CD4-positive, alpha-beta T cell treated with Interferon gamma for 1 hour (primary cell): ENCODE results near the gene RBBP8NL.

Experiments used
- DNase-seq: peaks from one replicate; pipeline ENCODE4 v3.0.0-alpha.2; 2020

The RBBP8NL gene

GRCh38 chr20:62419759-62420158, 7.6 kb downstream of the RBBP8NL start:
- DNase-seq: no peak

GRCh38 chr20:62418709-62419487, 8.4 kb downstream of the RBBP8NL start:
- no peak for DNase-seq

DNA sequence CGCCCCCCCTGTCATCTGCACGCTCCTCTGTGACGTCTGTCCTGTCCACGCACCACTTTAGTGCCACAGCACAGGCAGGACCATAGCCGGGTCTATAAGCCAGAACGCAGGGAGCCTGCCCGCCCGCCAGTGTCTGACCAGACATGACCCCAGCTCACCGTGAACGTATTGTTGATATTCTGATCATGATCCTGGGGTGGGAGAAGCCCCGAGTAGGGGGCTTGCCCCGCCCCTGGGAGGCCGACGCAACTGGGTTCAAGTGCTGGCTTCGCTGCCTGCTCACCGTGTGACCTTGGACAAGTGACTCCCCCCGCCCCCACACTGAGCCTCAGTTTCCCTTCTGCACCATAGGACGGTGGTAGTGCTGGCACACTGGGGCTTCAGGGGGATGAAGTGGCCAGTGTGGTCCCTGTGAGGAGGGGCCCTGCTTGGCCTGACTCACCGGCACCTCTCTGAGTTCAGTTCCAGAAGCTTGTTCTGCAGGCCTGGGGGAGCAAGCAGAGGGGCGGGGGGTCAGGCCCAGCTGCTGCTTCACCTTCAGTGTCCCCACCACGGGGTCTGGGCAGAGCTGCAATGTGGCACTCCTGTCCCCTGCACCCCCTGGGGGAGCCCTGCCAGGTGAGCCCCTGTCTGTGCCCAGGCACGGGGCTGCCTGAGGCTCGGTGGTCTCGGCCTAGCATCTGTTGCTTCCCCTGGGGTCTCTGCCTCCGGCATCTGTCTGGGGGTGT, 9.2 kb downstream of the RBBP8NL start:
- DNase-seq: no peak

DNA sequence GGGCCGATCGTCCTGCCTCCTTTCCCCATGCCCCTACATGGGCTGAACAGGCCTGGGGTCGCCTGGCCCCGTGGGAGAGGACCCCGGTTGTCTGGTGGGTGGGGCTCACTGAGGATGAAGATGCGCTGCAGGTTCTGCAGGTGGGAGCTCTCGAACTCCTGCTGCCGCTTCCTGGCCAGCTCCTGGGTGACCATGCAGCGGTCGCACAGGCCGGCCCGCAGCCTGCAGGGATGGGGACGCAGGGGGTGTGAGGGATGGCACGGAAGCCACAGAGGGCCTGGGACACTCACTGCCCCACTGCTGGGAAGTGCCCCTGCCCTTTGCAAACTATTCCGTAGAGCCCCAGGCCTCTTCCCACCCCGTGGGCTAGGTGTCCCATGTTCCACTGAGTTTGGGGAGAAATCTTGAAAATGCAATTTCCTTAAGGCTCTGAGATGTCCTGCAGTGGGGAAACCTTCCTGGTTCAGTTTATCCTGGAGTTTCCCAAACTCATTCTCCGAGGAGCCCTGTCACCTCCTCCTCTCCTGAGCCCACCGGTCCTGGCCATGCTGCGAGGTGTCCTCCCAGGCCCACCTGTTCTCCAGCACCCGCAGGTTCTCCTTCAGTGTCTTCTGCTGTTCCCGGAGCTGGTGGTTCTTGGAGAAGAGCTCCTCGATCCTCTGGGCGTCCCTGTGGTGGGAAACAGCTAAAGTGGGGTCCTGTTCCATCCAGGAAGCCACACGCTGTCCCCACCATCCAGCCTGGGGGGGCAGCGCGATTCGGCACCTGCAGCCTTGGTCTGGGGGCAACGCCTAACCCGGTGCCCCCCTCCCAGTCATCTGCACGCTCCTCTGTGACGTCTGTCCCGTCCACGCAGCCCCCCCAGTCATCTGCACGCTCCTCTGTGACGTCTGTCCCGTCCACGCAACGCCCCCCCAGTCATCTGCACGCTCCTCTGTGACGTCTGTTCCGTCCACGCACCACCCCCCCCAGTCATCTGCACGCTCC, 10.4 kb downstream of the RBBP8NL start:
- no peak for DNase-seq

DNA sequence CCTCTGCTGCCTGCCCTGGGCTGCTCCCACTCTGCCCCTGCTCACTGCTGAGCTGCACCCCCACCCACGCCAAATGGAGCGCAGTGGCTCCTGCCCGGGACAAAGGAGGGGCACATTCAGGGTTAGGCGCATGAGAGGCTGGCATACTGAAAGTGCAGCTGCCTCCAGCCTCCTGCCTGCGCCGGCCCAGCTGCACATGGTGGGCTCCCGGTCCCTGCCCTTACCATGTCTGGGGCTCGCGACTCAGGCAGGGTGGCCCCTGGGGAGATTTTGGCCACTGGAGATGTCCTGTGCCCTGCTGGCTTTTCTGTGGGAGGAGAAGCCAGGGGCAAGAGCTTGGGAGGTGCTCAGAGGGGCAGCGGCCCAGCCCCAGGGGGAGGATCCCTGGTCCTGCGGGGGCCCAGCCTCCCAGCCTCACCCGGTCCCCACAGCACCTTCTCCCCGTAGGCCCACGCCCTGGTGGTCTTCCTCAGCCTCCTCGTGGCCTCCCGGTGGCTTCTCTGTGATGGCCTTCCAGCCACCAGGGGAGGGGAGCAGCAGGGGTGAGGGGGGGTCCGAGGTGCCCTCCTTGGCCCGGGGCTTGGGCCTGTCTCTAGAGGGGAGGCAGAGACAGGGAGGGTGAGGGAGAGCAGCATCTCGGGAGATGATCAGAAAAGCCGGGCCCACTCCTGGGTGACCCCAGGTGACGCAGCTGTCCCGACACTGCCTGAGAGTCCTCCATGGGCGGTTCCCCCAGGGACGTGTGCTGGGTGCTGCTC, 11.8 kb downstream of the RBBP8NL start:
- no peak for DNase-seq

DNA sequence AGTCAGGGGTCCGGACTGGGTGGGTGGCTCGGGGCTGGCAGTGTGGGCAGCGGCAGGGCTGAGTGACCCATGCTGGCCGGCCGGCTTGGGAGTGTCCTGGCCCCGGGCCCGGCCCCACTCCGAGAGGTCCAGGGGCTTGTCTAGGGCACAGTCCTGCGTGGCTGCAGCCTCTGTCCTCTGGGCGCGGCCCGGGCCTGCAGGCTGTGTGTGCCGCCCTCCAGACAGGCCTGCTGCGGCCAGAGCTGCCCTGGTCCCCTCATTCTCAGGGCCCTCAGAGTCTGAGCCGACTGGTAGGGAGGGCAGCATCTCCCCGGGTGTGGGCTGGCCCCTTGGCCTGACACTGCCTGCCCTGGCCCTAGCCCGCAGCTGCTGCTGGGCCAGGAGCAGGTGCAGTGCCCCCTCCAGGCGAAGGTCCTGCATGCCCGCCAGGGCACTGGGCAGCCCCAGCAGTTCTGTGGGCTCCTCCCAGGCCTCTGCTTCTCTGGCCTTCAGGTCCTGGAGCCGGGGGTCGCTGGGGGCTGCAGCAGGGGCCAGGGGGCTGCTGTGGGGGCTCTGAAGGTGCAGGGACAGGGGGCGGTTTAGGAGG, 13.3 kb downstream of the RBBP8NL start:
- no peak for DNase-seq

DNA sequence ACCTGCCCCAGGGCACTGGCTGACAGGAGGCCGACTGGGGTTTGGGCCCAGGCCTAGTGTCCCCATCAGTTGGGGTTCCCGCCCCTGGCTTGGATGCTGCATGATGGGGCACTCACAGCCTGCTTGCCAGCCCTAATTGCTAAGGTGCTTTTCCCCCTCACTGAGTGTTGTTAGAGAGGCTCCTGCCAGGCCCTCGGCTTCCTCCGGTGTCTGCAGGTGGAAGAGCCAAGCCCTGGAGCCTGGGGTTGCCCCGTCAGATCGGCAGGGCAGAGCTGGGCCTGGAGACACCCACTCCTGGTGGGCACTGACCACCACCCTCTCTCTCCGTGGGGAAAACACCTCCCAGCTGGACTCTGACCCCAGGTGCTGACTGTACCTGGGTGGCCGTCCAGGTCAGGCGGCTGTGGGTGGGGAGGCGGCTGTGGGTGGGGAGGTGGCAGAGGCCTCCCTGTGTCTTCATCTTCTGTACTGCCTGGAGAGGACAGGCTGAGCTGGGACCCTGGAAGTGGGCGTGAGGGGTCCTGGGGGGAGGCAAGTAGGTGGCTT, 14.2 kb downstream of the RBBP8NL start:
- no peak for DNase-seq

DNA sequence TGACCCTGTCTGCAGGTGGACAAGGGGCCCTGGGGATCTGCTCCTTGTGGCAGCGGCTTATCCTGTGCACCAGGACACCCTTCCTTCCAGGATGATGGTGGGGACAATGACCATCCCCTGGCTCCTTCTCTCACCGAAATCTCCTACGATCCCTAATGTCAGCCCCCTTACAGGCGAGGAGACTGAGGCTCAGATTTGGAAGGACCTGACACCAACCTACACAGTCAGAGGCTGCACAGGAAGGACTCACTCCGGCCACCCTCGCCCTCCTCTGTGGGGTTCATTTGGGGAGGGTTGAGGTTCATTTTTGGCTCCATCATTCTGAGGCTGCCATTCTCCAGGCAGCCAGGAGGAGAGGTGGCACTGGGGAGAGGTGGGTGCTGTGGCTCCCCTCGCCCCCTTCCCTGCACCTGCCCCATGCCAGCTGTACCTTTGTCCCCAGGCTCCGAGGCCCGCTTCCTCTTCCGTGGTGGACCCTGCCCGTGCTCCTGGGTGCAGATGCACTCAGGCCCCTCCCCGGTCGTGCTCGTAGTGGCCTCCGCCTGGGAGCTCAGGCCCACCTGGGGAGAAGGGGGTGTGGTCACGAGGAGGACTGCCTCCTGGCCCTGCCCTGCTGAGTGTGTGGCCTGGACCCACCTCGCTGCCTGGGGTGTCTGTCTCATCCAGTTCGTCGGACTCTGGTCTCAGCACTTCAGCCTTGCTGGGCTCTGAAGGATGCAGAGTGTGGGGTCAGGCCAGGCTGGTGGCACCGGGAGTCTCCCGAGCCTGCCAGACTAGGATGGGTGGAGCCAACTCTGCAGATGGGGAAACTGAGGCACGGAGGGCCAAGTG, 14.9 kb downstream of the RBBP8NL start:
- DNase-seq: no peak

GRCh38 chr20:62411479-62412193, 15.7 kb downstream of the RBBP8NL start:
- DNase-seq: no peak

DNA sequence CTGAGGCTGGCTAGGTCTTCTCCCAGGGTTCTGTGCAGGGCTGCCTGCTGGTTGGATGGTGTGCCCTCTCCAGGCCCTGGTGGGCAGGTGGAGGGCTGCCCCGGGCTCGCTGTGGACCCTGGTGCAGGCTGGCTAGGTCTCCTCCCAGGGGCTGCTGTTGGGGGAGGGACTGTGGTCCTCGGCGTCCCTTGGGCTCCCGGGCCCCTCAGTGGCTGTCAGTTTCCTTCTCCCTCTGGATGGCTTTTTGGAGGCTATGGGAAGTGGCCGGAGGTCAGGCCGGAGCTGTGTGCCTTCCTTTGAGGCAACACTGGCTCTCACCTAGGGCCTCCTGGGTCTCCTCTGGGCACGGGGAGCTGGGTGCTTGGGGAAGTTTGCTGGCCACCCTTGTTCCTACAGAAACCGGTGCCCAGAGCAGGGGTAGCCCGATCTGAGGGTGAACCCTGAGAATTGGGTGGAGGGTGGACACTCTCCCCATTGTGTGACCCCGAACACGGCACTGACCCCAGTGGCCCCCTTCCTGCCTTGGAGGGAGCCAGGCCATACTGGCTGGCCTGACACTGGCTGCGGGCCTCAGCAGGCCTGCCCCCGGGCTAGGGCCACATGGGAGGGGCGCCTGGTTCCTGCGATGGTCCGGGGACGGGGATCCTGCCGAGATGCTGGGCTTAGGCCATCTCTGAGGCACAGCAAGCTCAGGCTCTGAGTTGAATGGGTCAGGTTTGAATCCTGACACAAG, 16.4 kb downstream of the RBBP8NL start:
- DNase-seq: no peak

GRCh38 chr20:62409931-62410745, 17.2 kb downstream of the RBBP8NL start:
- peak; percentile 25 for DNase-seq

- no peak for DNase-seq
Observed at GRCh38 chr20:62409086-62409853, 18.1 kb downstream of the RBBP8NL start.

- no peak for DNase-seq
Observed at GRCh38 chr20:62408640-62409039, 18.7 kb downstream of the RBBP8NL start.

GRCh38 chr20:62408055-62408454, 19.3 kb downstream of the RBBP8NL start:
- no peak for DNase-seq

GRCh38 chr20:62407221-62407992, 19.9 kb downstream of the RBBP8NL start, which contains the start of gene CABLES2:
CABLES2 (minus strand) TSS chr20:62407285; CDS start chr20:62407276, 9 bp downstream.
- peak; percentile 92 for DNase-seq

GRCh38 chr20:62406635-62407176, 20.6 kb downstream of the RBBP8NL start:
- no peak for DNase-seq
